ENCODE results near the gene RAB3IL1.

RAB3IL1 gene

GRCh38 chr11:61866231-61866957 lies 51.0 kb downstream of the RAB3IL1 start:
- DNase-seq (ENCODE audit: low read depth) = no peak

- no peak for DNase-seq (ENCODE audit: low read depth)
Measured at GRCh38 chr11:61864814-61865775, 52.3 kb downstream of the RAB3IL1 start.

- no peak for DNase-seq (ENCODE audit: low read depth)
Measured at GRCh38 chr11:61863548-61864081, 53.8 kb downstream of the RAB3IL1 start.

- DNase-seq (ENCODE audit: low read depth) = no peak
Measured at GRCh38 chr11:61862714-61863547, 54.4 kb downstream of the RAB3IL1 start.

GRCh38 chr11:61861634-61862033 lies 55.7 kb downstream of the RAB3IL1 start:
- DNase-seq (ENCODE audit: low read depth) = no peak

- DNase-seq (ENCODE audit: low read depth) = no peak
Measured at GRCh38 chr11:61860054-61860903, 57.1 kb downstream of the RAB3IL1 start.

- no peak for DNase-seq (ENCODE audit: low read depth)
Measured at GRCh38 chr11:61855939-61856680, 61.3 kb downstream of the RAB3IL1 start.

- DNase-seq (ENCODE audit: low read depth) = no peak
Measured at GRCh38 chr11:61854966-61855714, 62.2 kb downstream of the RAB3IL1 start.

- no peak for DNase-seq (ENCODE audit: low read depth)
Measured at GRCh38 chr11:61854206-61854895, 63.0 kb downstream of the RAB3IL1 start.

GRCh38 chr11:61853698-61854169 lies 63.6 kb downstream of the RAB3IL1 start:
- no peak for DNase-seq (ENCODE audit: low read depth)

- no peak for DNase-seq (ENCODE audit: low read depth)
Measured at GRCh38 chr11:61851900-61852295, 65.5 kb downstream of the RAB3IL1 start.

- no peak for DNase-seq (ENCODE audit: low read depth)
Measured at GRCh38 chr11:61851113-61851899, 66.1 kb downstream of the RAB3IL1 start.

- no peak for DNase-seq (ENCODE audit: low read depth)
Measured at GRCh38 chr11:61850687-61851086, 66.7 kb downstream of the RAB3IL1 start.

GRCh38 chr11:61848631-61849030 lies 68.7 kb downstream of the RAB3IL1 start:
- DNase-seq (ENCODE audit: low read depth) = no peak

GRCh38 chr11:61847914-61848581 lies 69.3 kb downstream of the RAB3IL1 start:
- DNase-seq (ENCODE audit: low read depth) = no peak
